Body of pancreas (tissue), 4 donors: ENCODE results near the gene LBP. TPM values are rescaled to one million over a fixed set of nuclear protein-coding genes. Genes with fewer than 3 reads are reported as not detected.

Source experiments
- ATAC-seq: fragments of 150-250 bp; one replicate; pipeline ENCODE4 v1.9.1; 2016
- DNase-seq, 4 donors: peaks; one replicate each; pipeline ENCODE4 v3.0.0-alpha.2; 2019
- H3K27ac ChIP-seq, 4 donors: fragments of 200-600 bp; sonication (generic); 1 replicate in 3 of 4; 2 replicates in 1 of 4; pipeline versions ENCODE4 v1.5.1 to v1.6.1; 2016 to 2019; ENCODE audit warnings: mild to moderate bottlenecking in 1 of 4, mixed read lengths in 1 of 4, moderate library complexity in 1 of 4
- H3K27me3 ChIP-seq, 2 donors: fragments of 200-600 bp; sonication (generic); one replicate each; pipeline ENCODE4 v1.6.0; 2016; ENCODE audit warnings: mild to moderate bottlenecking in 1 of 2
- H3K36me3 ChIP-seq, 2 donors: fragments of 200-600 bp; sonication (generic); replicated peaks in 1 of 2; 2 replicates each; pipeline ENCODE4 v1.5.1; 2016; ENCODE audit warnings: low read depth in 2 of 2; ENCODE audit not compliant: insufficient read depth in 1 of 2
- H3K4me1 ChIP-seq: fragments of 200-600 bp; sonication (generic); one replicate; pipeline ENCODE4 v1.6.0; 2016
- H3K4me3 ChIP-seq, 2 donors: fragments of 200-600 bp; sonication (generic); 1 replicate in 1 of 2; 2 replicates in 1 of 2; pipeline ENCODE4 v1.5.1; 2016 to 2019
- H3K9me3 ChIP-seq, 3 donors: fragments of 200-600 bp; sonication (generic); 1 replicate in 2 of 3; 2 replicates in 1 of 3; pipeline ENCODE4 v1.5.1; 2016
- POLR2A ChIP-seq, 3 donors: fragments of 450-650 bp; IDR thresholded peaks; one replicate each; pipeline ENCODE4 v1.6.1; 2016; ENCODE audit warnings: antibody characterized with exemption in 3 of 3, mild to moderate bottlenecking in 2 of 3
- WGBS, 2 donors: methylation state at CpG; one replicate each; pipeline ENCODE4 v1.1.5; 2017; 5-methylcytosine and 5-hydroxymethylcytosine counted together
- intact Hi-C: fragments of 100-400 bp; cut with DNase I; formaldehyde crosslinking; loops from one replicate; pipeline ENCODE4 v1.15.1; 2023
- total RNA-seq, 2 donors: library from RNA; depleted of rRNA; stranded (reverse); fragments of >200 nt; gene quantifications; one replicate each; pipeline ENCODE4 v1.1.0, GENCODE V29; 2016
- TF ChIP-seq, protein P1 (sequence below), 7 experiments: fragments of 450-650 bp in 4 of 7; fragments of 200-600 bp in 3 of 7; sonication (generic) in 3 of 7; IDR thresholded peaks; one replicate each; pipeline ENCODE4 v1.5.1; 2016 to 2019; ENCODE audit warnings: antibody characterized with exemption in 7 of 7

The LBP gene
- total RNA-seq, 2 donors from 2014 or later: 0.66 TPM; not detected in 1

GRCh38 chr20:38355161-38356012 lies 9.1 kb downstream of the LBP start:
- no peak for DNase-seq
- H3K27ac ChIP-seq: no peak overlapping the region
- 79 to 89% methylated on average over 13 to 18 of the region's 18 CpGs for WGBS, 2 donors
- no peaks in the 10 kb centered on the region for H3K4me1 ChIP-seq
- no peaks in the 10 kb centered on the region for H3K27me3 ChIP-seq
- H3K4me3 ChIP-seq: no peak overlapping the region
- no peak for ATAC-seq
- H3K9me3 ChIP-seq: no peaks in the 10 kb centered on the region
- no peak for TF ChIP-seq POLR2A (IDR thresholded peaks at IDR 0.05)
- TF ChIP-seq, protein P1, sequence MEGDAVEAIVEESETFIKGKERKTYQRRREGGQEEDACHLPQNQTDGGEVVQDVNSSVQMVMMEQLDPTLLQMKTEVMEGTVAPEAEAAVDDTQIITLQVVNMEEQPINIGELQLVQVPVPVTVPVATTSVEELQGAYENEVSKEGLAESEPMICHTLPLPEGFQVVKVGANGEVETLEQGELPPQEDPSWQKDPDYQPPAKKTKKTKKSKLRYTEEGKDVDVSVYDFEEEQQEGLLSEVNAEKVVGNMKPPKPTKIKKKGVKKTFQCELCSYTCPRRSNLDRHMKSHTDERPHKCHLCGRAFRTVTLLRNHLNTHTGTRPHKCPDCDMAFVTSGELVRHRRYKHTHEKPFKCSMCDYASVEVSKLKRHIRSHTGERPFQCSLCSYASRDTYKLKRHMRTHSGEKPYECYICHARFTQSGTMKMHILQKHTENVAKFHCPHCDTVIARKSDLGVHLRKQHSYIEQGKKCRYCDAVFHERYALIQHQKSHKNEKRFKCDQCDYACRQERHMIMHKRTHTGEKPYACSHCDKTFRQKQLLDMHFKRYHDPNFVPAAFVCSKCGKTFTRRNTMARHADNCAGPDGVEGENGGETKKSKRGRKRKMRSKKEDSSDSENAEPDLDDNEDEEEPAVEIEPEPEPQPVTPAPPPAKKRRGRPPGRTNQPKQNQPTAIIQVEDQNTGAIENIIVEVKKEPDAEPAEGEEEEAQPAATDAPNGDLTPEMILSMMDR (IDR thresholded peaks at IDR 0.05): no peak
- no peaks in the 10 kb centered on the region for H3K36me3 ChIP-seq
- intact Hi-C loops: no loop called here

GRCh38 chr20:38357653-38358207 lies 11.4 kb downstream of the LBP start:
- Histone ChIP-seq H3K4me3 (no peak overlapping the region), H3K27ac (no peak overlapping the region), H3K27me3 (no peaks in the 10 kb centered on the region), H3K9me3 (no peaks in the 10 kb centered on the region), H3K4me1 (no peaks in the 10 kb centered on the region), H3K36me3 (no peaks in the 10 kb centered on the region)
- intact Hi-C loops: no loop called here
- 68 to 80% methylated on average over 7 of the region's 7 CpGs for WGBS, 2 donors
- TF ChIP-seq POLR2A (IDR thresholded peaks at IDR 0.05): no peak
- TF ChIP-seq, protein P1 (IDR thresholded peaks at IDR 0.05): no peak
- DNase-seq (no peak), ATAC-seq (no peak)

- DNase-seq: no peak
- H3K4me3 ChIP-seq: no peak overlapping the region
- no peak for ATAC-seq
- no peaks in the 10 kb centered on the region for H3K9me3 ChIP-seq
- H3K36me3 ChIP-seq: no peaks in the 10 kb centered on the region
- H3K4me1 ChIP-seq: no peaks in the 10 kb centered on the region
- H3K27me3 ChIP-seq: no peaks in the 10 kb centered on the region
- 57 to 62% methylated on average over 6 to 7 of the region's 7 CpGs for WGBS, 2 donors
- H3K27ac ChIP-seq: no peak overlapping the region
- intact Hi-C loops: no loop called here
- TF ChIP-seq, protein P1 (IDR thresholded peaks at IDR 0.05): no peak
- TF ChIP-seq POLR2A (IDR thresholded peaks at IDR 0.05): no peak
Measured at GRCh38 chr20:38358556-38358955, 12.3 kb downstream of the LBP start.

- no peak for ATAC-seq
- WGBS, 2 donors: 81 to 85% methylated on average over 8 of the region's 8 CpGs
- intact Hi-C loops: no loop called here
Measured at GRCh38 chr20:38363004-38363747, 16.9 kb downstream of the LBP start.

More at GRCh38 chr20:38363004-38363747, 16.9 kb downstream of the LBP start:
- Histone ChIP-seq H3K4me1 (no peaks in the 10 kb centered on the region), H3K9me3 (no peaks in the 10 kb centered on the region), H3K4me3 (no peak overlapping the region), H3K27me3 (no peaks in the 10 kb centered on the region), H3K36me3 (no peaks in the 10 kb centered on the region), H3K27ac (no peak overlapping the region)
- DNase-seq: no peak
- TF ChIP-seq, protein P1 (IDR thresholded peaks at IDR 0.05): no peak
- no peak for TF ChIP-seq POLR2A (IDR thresholded peaks at IDR 0.05)
